Astrocyte (in vitro differentiated cells and primary cell): ENCODE data around the gene RIBC2. TPM values are rescaled to one million over a fixed set of nuclear protein-coding genes. Genes with fewer than 3 reads are reported as not detected.

Experiments used
- DNase-seq: peaks from one replicate; pipeline ENCODE4 v3.0.0-alpha.2; 2010; ENCODE audit warnings: low read depth
- FAIRE-seq: peaks from 2 replicates; lab custom pipeline; 2011; peaks lifted over from hg19 to GRCh38; lab: Jason Lieb, UNC
- H2AFZ ChIP-seq: 2 replicates; pipeline ENCODE4 v1.6.0; 2012; ENCODE audit warnings: low read depth, low read length, inconsistent platforms
- H3K27ac ChIP-seq: 2 replicates; pipeline ENCODE4 v1.5.1; 2011; ENCODE audit warnings: low read depth, low read length, inconsistent platforms
- H3K27me3 ChIP-seq: 2 replicates; pipeline ENCODE4 v1.6.0; 2011; ENCODE audit warnings: low read length, inconsistent platforms; ENCODE audit not compliant: insufficient read depth
- H3K36me3 ChIP-seq: 2 replicates; pipeline ENCODE4 v1.5.1; 2011; ENCODE audit warnings: low read length, inconsistent platforms; ENCODE audit not compliant: insufficient read depth
- H3K4me1 ChIP-seq: 2 replicates; pipeline ENCODE4 v1.5.1; 2011; ENCODE audit warnings: low read length, inconsistent platforms; ENCODE audit not compliant: insufficient read depth
- H3K4me2 ChIP-seq: 2 replicates; pipeline ENCODE4 v1.6.0; 2012; ENCODE audit warnings: low read length, inconsistent platforms
- H3K4me3 ChIP-seq: 2 replicates; pipeline ENCODE4 v1.5.1; 2011; ENCODE audit warnings: low read depth, mild to moderate bottlenecking, low read length, inconsistent platforms; ENCODE audit not compliant: insufficient read depth
- H3K79me2 ChIP-seq: 2 replicates; pipeline ENCODE4 v1.6.0; 2012; ENCODE audit warnings: mild to moderate bottlenecking, low read length, inconsistent platforms; ENCODE audit not compliant: insufficient read depth
- H3K9ac ChIP-seq: 2 replicates; pipeline ENCODE4 v1.6.0; 2012; ENCODE audit warnings: mild to moderate bottlenecking, low read length, inconsistent platforms
- H3K9me3 ChIP-seq: 2 replicates; pipeline ENCODE4 v1.5.1; 2012; ENCODE audit warnings: low read depth, mild to moderate bottlenecking, low read length, inconsistent platforms; ENCODE audit not compliant: insufficient read depth
- H4K20me1 ChIP-seq: 2 replicates; pipeline ENCODE4 v1.6.0; 2012; ENCODE audit warnings: low read length, inconsistent platforms; ENCODE audit not compliant: insufficient read depth
- H3K27ac Mint-ChIP-seq: one replicate; pipeline ENCODE4 v1.8.0; 2021; ENCODE audit warnings: mild to moderate bottlenecking, mixed read lengths; ENCODE audit not compliant: unreplicated experiment
- H3K27me3 Mint-ChIP-seq: one replicate; pipeline ENCODE4 v1.8.0; 2021; ENCODE audit warnings: low read depth, mixed read lengths; ENCODE audit not compliant: unreplicated experiment
- H3K36me3 Mint-ChIP-seq: one replicate; pipeline ENCODE4 v1.8.0; 2021; ENCODE audit warnings: low read depth, mixed read lengths; ENCODE audit not compliant: unreplicated experiment
- H3K4me1 Mint-ChIP-seq: one replicate; pipeline ENCODE4 v1.8.0; 2021; ENCODE audit warnings: low read depth, mixed read lengths; ENCODE audit not compliant: unreplicated experiment
- H3K4me3 Mint-ChIP-seq: one replicate; pipeline ENCODE4 v1.8.0; 2021; ENCODE audit warnings: mild to moderate bottlenecking, moderate library complexity, mixed read lengths; ENCODE audit not compliant: unreplicated experiment
- H3K9me3 Mint-ChIP-seq: one replicate; pipeline ENCODE4 v1.8.0; 2021; ENCODE audit warnings: mild to moderate bottlenecking, mixed read lengths; ENCODE audit not compliant: unreplicated experiment
- EZH2 ChIP-seq: IDR thresholded peaks from 2 replicates; pipeline ENCODE4 v1.6.1; 2012; ENCODE audit warnings: mild to moderate bottlenecking, low read length, inconsistent platforms; ENCODE audit not compliant: insufficient read depth
- total RNA-seq: library from RNA; stranded (reverse); gene quantifications from 2 replicates; pipeline ENCODE4 v1.2.1, GENCODE V29; 2021
- TF ChIP-seq, protein P1 (sequence below): IDR thresholded peaks from 2 replicates; pipeline ENCODE4 v1.5.1; 2011; ENCODE audit warnings: low read depth, mild to moderate bottlenecking, inconsistent platforms, low read length, moderate library complexity; ENCODE audit not compliant: insufficient read depth

Gene RIBC2
- total RNA-seq, 1 donor from 2014 or later, result not detected

GRCh38 chr22:45424241-45424731, 10.8 kb downstream of the RIBC2 start:
- no peak overlapping the region for H2AFZ ChIP-seq
- H3K36me3 ChIP-seq, result no peaks in the 10 kb centered on the region
- FAIRE-seq (no peak), DNase-seq (no peak)
- Mint-ChIP-seq H3K36me3 (peaks cover 11% of the 10 kb centered on the region), H3K9me3 (peaks cover 11% of the 10 kb centered on the region), H3K4me1 (no peaks in the 10 kb centered on the region), H3K27ac (no peak overlapping the region), H3K27me3 (peaks cover 36% of the 10 kb centered on the region), H3K4me3 (no peak overlapping the region)
- no peak overlapping the region for H3K4me2 ChIP-seq
- H3K4me3 ChIP-seq, result no peak overlapping the region
- H3K9me3 ChIP-seq, result no peaks in the 10 kb centered on the region
- H3K27ac ChIP-seq, result no peak overlapping the region
- no peaks in the 10 kb centered on the region for H3K4me1 ChIP-seq
- TF ChIP-seq, protein P1, sequence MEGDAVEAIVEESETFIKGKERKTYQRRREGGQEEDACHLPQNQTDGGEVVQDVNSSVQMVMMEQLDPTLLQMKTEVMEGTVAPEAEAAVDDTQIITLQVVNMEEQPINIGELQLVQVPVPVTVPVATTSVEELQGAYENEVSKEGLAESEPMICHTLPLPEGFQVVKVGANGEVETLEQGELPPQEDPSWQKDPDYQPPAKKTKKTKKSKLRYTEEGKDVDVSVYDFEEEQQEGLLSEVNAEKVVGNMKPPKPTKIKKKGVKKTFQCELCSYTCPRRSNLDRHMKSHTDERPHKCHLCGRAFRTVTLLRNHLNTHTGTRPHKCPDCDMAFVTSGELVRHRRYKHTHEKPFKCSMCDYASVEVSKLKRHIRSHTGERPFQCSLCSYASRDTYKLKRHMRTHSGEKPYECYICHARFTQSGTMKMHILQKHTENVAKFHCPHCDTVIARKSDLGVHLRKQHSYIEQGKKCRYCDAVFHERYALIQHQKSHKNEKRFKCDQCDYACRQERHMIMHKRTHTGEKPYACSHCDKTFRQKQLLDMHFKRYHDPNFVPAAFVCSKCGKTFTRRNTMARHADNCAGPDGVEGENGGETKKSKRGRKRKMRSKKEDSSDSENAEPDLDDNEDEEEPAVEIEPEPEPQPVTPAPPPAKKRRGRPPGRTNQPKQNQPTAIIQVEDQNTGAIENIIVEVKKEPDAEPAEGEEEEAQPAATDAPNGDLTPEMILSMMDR, result no peak
- TF ChIP-seq EZH2, result no peak
- no peaks in the 10 kb centered on the region for H3K27me3 ChIP-seq
- no peaks in the 10 kb centered on the region for H3K79me2 ChIP-seq
- no peaks in the 10 kb centered on the region for H4K20me1 ChIP-seq
- H3K9ac ChIP-seq, result no peak overlapping the region

DNA sequence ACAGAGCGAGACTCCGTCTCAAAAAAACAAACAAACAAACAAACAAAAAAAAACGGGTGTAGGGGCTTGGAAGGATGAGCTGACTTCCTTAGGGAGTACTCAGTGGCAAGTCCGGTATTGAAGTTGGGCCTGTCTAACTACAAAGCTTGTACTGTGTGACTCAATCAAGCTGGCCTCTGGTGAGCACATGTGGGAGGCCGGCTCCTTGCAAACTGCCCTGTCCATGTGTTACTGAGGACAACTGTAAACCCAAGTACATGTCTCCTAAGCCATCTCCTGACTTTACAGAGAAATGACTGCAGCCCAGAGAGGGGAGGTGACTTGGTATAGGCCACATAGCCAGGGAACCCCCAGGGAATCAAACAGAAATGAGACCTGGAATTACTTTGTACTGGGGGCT, 11.6 kb downstream of the RIBC2 start:
- no peak overlapping the region for H3K4me3 Mint-ChIP-seq

More for the DNA sequence above, 11.6 kb downstream of the RIBC2 start:
- Histone ChIP-seq H3K4me2 (no peak overlapping the region), H3K79me2 (no peaks in the 10 kb centered on the region), H3K4me3 (no peak overlapping the region), H3K27me3 (no peaks in the 10 kb centered on the region), H3K36me3 (no peaks in the 10 kb centered on the region), H3K9ac (no peak overlapping the region), H3K4me1 (no peaks in the 10 kb centered on the region), H3K9me3 (no peaks in the 10 kb centered on the region), H4K20me1 (no peaks in the 10 kb centered on the region), H2AFZ (no peak overlapping the region), H3K27ac (no peak overlapping the region)
- peaks cover 41% of the 10 kb centered on the region for H3K27me3 Mint-ChIP-seq
- H3K27ac Mint-ChIP-seq, result no peak overlapping the region
- FAIRE-seq (no peak), DNase-seq (no peak)
- peaks cover 11% of the 10 kb centered on the region for H3K9me3 Mint-ChIP-seq
- TF ChIP-seq, protein P1, result no peak
- TF ChIP-seq EZH2, result no peak
- peaks cover 11% of the 10 kb centered on the region for H3K36me3 Mint-ChIP-seq
- no peaks in the 10 kb centered on the region for H3K4me1 Mint-ChIP-seq
